ENCODE data around the gene ALG9. TPM values are rescaled to one million over a fixed set of nuclear protein-coding genes. Genes with fewer than 3 reads are reported as not detected.

ALG9 gene
- polyA plus RNA-seq, 1 experiment, result 40.0 TPM

DNA sequence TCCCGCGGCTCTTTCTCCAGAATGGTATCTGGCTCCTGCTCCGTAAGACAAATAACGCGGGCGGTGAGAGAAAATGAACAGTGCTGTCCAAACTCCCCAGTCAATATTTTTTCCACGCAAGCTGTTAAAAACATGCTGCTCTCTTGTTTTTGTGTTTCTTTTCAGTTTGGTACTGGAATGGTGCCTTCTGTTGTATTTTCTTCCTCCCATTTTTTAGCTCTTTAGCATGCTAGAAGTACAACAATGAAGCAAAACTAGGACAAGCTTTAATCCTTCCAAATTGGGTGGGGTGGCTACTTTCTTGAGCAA, 104.6 kb downstream of the ALG9 start:
- peak overlapping the region; percentile 78 for H3K27ac ChIP-seq (ENCODE audit: low read depth, low read length)
- TF ChIP-seq CTCF (IDR thresholded peaks at IDR 0.05; ENCODE audit: low read depth, low read length), result no peak
- POLR2A ChIA-PET, result interaction anchor here (0.6 to 2.8 kb wide), 6 partner anchors 34 to 163 kb away, joined by 3 to 10 read pairs (median 4); no protein-coding TSS in a partner anchor

DNA sequence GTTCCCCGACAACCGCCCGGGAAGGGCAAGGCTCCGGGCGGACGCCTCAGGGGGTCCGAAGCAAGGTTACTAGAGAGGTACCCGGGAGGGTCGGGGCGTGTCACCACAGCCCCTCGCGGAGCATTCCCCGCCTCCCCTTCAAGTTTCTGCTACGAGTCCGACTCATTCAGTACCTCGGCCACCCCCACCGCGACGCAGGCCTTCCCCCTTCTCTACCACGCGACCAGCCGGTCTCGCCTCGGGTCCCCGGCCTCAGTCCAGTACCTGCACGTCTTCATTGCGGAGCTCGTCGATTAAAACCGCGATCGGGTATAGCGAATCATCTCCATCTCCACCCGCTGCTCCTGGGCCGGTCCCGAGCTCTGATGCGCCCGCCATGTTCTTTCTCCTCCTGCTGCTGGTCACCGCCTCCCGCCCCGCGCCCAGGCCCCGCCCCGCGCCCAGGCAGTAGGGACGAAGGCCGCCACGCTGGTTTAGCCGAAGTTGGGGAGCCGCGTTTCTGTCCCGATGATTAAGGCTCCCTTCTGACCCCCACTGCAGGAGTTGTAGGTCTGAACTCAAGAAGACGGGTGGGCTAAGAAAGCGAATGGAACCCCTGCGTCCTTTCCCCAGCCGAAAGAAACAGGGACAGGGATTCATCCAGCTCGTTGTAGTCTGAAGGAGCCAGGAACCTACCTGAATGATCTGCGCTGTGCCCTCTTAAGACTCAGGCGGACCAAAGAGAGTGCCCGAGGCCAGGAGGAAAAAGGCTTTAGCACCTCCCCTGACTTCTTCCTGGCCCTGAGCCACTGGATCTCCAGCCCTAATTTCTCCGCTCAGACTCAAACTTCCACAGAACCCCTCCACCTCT, 105.2 kb downstream of the ALG9 start, which contains the start of gene PPP2R1B:
PPP2R1B (minus strand) TSS at position 406 of the 850 bp plus-strand sequence; CDS start at position 378, 28 bp downstream.
- H3K9me3 ChIP-seq (ENCODE audit: control insufficient read depth, insufficient read depth, low read length), result no peaks in the 10 kb centered on the region; the same call in 1 of the 2 replicates
- DNase-seq (ENCODE audit: low read depth, low spot score), result no peak
- TF ChIP-seq CTCF (IDR thresholded peaks at IDR 0.05; ENCODE audit: low read depth, low read length), result no peak
- ChIA-PET POLR2A (interaction anchor here (0.6 to 2.8 kb wide), 6 partner anchors 33 to 162 kb away, joined by 3 to 10 read pairs (median 4); no protein-coding TSS in a partner anchor), CTCF (interaction anchor here (0.9 to 8.5 kb wide), 5 partner anchors 10 to 162 kb away, joined by 3 to 65 read pairs (median 4); no protein-coding TSS in a partner anchor)
- peak within 1 kb of the TSS; percentile 78 for H3K27ac ChIP-seq (ENCODE audit: low read depth, low read length)
- H3K27me3 ChIP-seq (ENCODE audit: control insufficient read depth, insufficient read depth, low read length), result no peaks in the 10 kb centered on the region
- H3K4me3 ChIP-seq (ENCODE audit: low read depth, low read length), result peak within 1 kb of the TSS; percentile 94

More for the DNA sequence above, 104.6 kb downstream of the ALG9 start:
- CTCF ChIA-PET, result interaction anchor here (1.0 to 8.5 kb wide), 3 partner anchors 9 to 163 kb away, joined by 4 to 65 read pairs (median 16); no protein-coding TSS in a partner anchor
- Histone ChIP-seq H3K4me3 (ENCODE audit: low read depth, low read length) (peak overlapping the region; percentile 94), H3K9me3 (ENCODE audit: control insufficient read depth, insufficient read depth, low read length) (no peaks in the 10 kb centered on the region; the same call in 1 of the 2 replicates), H3K27me3 (ENCODE audit: control insufficient read depth, insufficient read depth, low read length) (no peaks in the 10 kb centered on the region)
- DNase-seq (ENCODE audit: low read depth, low spot score), result no peak

GRCh38 chr11:111765320-111765983, 105.9 kb downstream of the ALG9 start:
- peak overlapping the region; percentile 42 for H3K27ac ChIP-seq (ENCODE audit: low read depth, low read length)
- ChIA-PET POLR2A (interaction anchor here (0.6 to 2.8 kb wide), 2 partner anchors 44 to 54 kb away, joined by 3 to 10 read pairs; no protein-coding TSS in a partner anchor), CTCF (interaction anchor here (0.6 to 8.5 kb wide), 7 partner anchors 11 to 161 kb away, joined by 3 to 65 read pairs (median 13); no protein-coding TSS in a partner anchor)
- no peak for DNase-seq (ENCODE audit: low read depth, low spot score)
- H3K4me3 ChIP-seq (ENCODE audit: low read depth, low read length), result peak overlapping the region; percentile 94
- no peak for TF ChIP-seq CTCF (IDR thresholded peaks at IDR 0.05; ENCODE audit: low read depth, low read length)
- H3K27me3 ChIP-seq (ENCODE audit: control insufficient read depth, insufficient read depth, low read length), result no peaks in the 10 kb centered on the region
- no peaks in the 10 kb centered on the region; the same call in 1 of the 2 replicates for H3K9me3 ChIP-seq (ENCODE audit: control insufficient read depth, insufficient read depth, low read length)

DNA sequence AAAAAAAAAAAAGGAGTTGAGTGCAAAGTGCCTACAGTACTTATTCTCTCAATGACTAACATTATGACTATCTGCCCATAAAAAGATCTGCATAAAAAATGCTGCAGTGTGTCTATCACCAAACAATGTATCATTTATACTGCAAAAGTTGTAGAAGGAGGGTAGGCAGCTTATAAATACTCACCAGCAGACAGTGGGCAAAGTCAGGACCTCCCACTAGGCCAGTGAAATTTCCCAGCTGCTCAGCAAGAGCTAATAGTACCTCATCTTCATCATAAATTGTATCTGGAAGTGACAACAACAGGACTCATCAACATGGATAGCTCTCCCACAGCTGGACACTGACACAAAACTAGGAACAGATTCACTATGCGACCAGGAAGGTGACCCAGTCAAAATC, 106.8 kb downstream of the ALG9 start:
- Histone ChIP-seq H3K27me3 (ENCODE audit: control insufficient read depth, insufficient read depth, low read length) (no peaks in the 10 kb centered on the region), H3K4me3 (ENCODE audit: low read depth, low read length) (peak overlapping the region; percentile 94), H3K9me3 (ENCODE audit: control insufficient read depth, insufficient read depth, low read length) (no peaks in the 10 kb centered on the region; the same call in 1 of the 2 replicates), H3K27ac (ENCODE audit: low read depth, low read length) (no peak overlapping the region)
- DNase-seq (ENCODE audit: low read depth, low spot score), result no peak
- POLR2A ChIA-PET, result interaction anchor here (2.8 kb wide), 1 partner anchor 55 kb away, joined by 10 read pairs; no protein-coding TSS in a partner anchor
- TF ChIP-seq CTCF (IDR thresholded peaks at IDR 0.05; ENCODE audit: low read depth, low read length), result no peak
- CTCF ChIA-PET, result interaction anchor here (1.0 to 8.5 kb wide), 5 partner anchors 10 to 178 kb away, joined by 3 to 65 read pairs (median 5); no protein-coding TSS in a partner anchor

All from AG04450 (cell line).